Large intestine (tissue), 3 donors: ENCODE results near the gene BPI. TPM values are rescaled to one million over a fixed set of nuclear protein-coding genes. Genes with fewer than 3 reads are reported as not detected.

Experiments
- DNase-seq, 2 donors: peaks; one replicate each; pipeline versions ENCODE4 v3.0.0 to v3.0.0-alpha.2; 2013
- H3K27ac ChIP-seq: one replicate; pipeline ENCODE4 v1.5.1; 2013; ENCODE audit warnings: low read length
- H3K27me3 ChIP-seq: 2 replicates; pipeline ENCODE4 v1.6.1; 2013; ENCODE audit warnings: low read length; ENCODE audit not compliant: control insufficient read depth, insufficient read depth
- H3K36me3 ChIP-seq: 2 replicates; pipeline ENCODE4 v1.6.1; 2013; ENCODE audit warnings: low read length; ENCODE audit not compliant: control insufficient read depth, insufficient read depth
- H3K4me1 ChIP-seq: one replicate; pipeline ENCODE4 v1.6.1; 2013; ENCODE audit warnings: low read length; ENCODE audit not compliant: control insufficient read depth, insufficient read depth
- H3K4me3 ChIP-seq: one replicate; pipeline ENCODE4 v1.5.1; 2013; ENCODE audit warnings: low read length
- H3K9me3 ChIP-seq: one replicate; pipeline ENCODE4 v1.6.1; 2013; ENCODE audit warnings: mild to moderate bottlenecking, low read depth, low read length, moderate library complexity; ENCODE audit not compliant: control insufficient read depth
- WGBS: methylation state at CpG from one replicate; pipeline ENCODE4 v1.1.5; 2013; ENCODE audit warnings: low lambda C conversion rate; ENCODE audit not compliant: insufficient coverage; 5-methylcytosine and 5-hydroxymethylcytosine counted together
- polyA plus RNA-seq: library from polyadenylated mRNA; unstranded; fragments of 120-200 nt; gene quantifications from one replicate; pipeline ENCODE4 v1.2.1, GENCODE V29; 2013

The BPI gene
- polyA plus RNA-seq, 1 donor, result 0.21 TPM

DNA sequence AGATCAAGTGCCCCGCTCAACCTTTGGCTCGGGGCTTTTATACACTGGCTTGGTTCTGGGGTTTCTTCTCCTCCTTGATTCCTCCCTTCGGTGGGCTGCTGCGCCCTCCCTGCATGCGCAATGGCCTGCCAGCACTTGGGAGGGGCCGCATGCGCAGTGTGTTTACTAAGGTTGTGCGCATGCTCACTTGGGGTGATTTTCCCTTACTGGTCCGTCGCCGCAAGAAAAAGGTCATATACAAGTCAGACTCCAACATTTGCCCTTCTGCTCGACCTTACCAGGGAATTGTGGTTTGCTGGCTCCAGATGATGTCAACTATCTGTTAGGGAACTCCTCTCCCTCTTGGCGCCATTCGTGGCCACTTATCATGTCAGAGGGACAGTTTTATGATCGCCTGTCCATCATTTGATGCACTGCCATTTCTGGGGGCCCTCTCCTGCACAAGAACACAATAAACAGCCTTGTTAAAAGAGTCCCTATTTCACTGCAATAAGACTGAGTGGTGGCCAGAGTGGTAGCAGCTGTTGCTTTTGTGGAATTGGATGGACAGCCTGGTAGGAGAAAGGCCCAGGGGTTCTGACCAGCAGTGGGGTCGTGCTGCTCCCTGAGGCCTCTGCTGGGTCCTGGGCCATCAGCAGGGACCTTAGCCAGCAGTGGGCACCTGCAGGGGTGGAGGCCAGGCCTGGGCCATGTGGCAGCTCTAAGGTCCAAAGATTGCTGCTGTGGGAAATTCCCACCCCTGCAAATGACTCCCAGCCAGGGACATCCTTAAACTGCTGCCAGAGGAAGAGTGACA, 39.6 kb downstream of the BPI start:
- peak overlapping the region; percentile 15 for H3K4me3 ChIP-seq
- peak; percentile 82 to 89 for DNase-seq
- no peaks in the 10 kb centered on the region for H3K27me3 ChIP-seq
- WGBS, result no CpG with 5 or more reads among the region's 16 CpGs
- H3K9me3 ChIP-seq, result peaks cover under 1% of the 10 kb centered on the region
- H3K27ac ChIP-seq, result peak overlapping the region; percentile 55
- H3K36me3 ChIP-seq, result no peaks in the 10 kb centered on the region
- peaks cover 11% of the 10 kb centered on the region for H3K4me1 ChIP-seq

DNA sequence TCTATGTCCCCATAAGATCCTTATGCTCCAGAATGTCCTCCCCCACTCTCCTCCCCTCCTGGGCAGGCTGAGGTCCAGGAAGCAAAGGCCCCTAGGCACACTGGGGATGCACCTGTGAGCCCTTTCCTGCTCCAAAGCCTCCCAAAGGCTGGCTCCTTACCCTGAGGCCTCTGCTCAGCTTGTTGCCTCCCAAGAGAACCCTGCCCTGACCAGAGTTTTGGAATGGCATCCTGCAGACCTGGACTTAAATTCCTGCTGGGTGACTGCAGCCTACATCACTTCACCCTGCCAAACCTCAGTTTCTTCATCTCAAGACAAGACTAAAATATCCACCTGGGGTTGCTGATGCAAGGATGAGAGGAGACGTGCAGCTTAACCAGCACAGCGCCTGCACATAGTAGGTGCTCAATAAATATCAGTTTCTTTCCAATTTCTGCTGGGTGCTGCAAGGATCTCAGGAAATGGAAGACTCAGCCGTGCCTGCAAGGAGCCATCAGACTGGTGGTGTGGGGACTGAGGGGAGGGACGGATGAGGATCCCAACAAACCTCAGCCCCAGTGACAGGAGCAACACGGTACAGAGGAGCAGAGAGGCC, 40.2 kb downstream of the BPI start:
- Histone ChIP-seq H3K27ac (no peak overlapping the region), H3K9me3 (no peaks in the 10 kb centered on the region), H3K4me1 (peaks cover 11% of the 10 kb centered on the region), H3K4me3 (no peak overlapping the region), H3K36me3 (no peaks in the 10 kb centered on the region), H3K27me3 (no peaks in the 10 kb centered on the region)
- DNase-seq, result no peak
- no CpG with 5 or more reads among the region's 5 CpGs for WGBS

DNA sequence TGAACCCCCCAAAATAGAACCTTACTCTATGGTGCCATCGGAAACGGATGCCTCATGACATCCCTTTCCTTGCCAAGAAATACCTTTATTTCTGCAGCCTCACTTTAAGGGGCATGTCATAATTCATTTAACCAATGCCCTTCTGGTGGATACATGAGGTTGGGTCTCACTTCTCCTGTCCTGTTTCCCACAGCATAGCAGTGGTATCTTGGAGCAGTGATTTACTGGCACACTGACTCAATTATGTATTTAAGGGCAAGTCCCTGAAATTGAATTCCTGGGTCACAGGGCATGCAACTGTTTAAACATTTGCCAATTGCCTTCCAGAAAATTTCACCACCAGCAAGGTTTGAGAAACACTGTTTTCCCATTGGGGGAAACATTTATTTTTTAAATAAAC, 41.7 kb downstream of the BPI start:
- no CpG with 5 or more reads among the region's 2 CpGs for WGBS

DNA sequence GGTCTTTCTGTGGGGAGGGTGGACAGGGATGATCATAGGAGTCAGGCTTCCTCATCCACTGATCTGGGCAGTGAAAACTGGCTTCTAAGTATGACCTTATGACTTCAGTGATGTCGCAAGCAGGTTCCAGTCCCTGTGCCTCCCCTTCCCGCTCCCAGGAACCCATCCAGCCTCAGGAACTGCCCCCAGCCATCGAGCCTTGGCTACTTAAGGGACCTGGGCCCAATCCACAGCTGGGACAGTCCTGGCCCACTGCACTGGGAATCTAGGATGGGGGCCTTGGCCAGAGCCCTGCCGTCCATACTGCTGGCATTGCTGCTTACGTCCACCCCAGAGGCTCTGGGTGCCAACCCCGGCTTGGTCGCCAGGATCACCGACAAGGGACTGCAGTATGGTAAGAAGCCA, 42.3 kb downstream of the BPI start, which contains the start of gene LBP:
TSS of gene LBP (plus strand) at position 236 of the 405 bp plus-strand sequence. CDS start at position 271, 35 bp downstream.
- no CpG with 5 or more reads among the region's 8 CpGs for WGBS
- DNase-seq, result no peak
- Histone ChIP-seq H3K4me1 (peaks cover 11% of the 10 kb centered on the region), H3K27me3 (no peaks in the 10 kb centered on the region), H3K9me3 (no peaks in the 10 kb centered on the region), H3K27ac (no peak within 1 kb of the TSS), H3K4me3 (no peak within 1 kb of the TSS), H3K36me3 (no peaks in the 10 kb centered on the region)

More for the DNA sequence above, 41.7 kb downstream of the BPI start:
- Histone ChIP-seq H3K27me3 (no peaks in the 10 kb centered on the region), H3K4me3 (no peak overlapping the region), H3K4me1 (peaks cover 11% of the 10 kb centered on the region), H3K27ac (no peak overlapping the region), H3K9me3 (no peaks in the 10 kb centered on the region), H3K36me3 (no peaks in the 10 kb centered on the region)
- no peak for DNase-seq

DNA sequence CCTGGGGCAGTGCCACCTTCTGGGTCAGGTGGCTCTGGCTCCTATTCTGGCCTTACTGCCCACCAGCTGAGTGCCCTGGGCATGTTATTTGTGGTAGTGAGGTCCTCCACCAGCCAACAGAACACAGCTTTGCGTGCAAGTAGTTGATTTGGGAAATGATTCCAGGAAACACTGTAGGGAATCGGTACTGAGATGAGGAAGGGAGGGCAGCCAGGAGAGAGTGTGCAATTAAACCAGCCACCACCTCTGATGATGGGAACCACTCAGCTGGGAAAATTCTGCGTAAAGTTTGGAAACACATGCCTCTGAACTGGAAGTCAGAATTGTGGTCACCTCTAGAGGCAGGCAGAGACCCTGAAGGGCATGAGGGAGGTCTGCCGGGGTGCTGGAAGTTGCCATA, 42.8 kb downstream of the BPI start:
- H3K36me3 ChIP-seq, result no peaks in the 10 kb centered on the region
- no peak overlapping the region for H3K27ac ChIP-seq
- DNase-seq, result no peak
- peaks cover 11% of the 10 kb centered on the region for H3K4me1 ChIP-seq
- no CpG with 5 or more reads among the region's 4 CpGs for WGBS
- H3K4me3 ChIP-seq, result no peak overlapping the region
- no peaks in the 10 kb centered on the region for H3K27me3 ChIP-seq
- no peaks in the 10 kb centered on the region for H3K9me3 ChIP-seq

DNA sequence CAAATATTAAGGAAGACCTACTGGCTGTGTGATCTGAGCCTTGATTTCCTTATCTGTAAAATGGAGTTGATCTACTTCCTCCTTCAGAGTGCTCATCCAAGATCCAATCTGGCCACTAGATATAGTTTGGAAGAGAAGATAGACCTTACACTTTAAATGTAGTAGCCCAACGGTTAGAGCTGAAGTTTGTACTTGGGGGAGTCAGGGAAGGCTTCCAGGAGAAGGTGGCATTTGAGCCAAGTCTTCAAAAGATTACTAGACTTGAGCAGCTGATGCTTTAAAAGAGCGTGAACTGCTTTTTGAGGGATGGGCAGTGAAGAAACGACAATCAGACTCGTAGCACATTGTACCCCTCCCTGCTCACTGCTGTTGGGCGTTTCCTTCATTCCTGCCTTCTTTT, 45.9 kb downstream of the BPI start:
- no peaks in the 10 kb centered on the region for H3K4me1 ChIP-seq
- no peaks in the 10 kb centered on the region for H3K27me3 ChIP-seq
- no CpG with 5 or more reads among the region's 5 CpGs for WGBS
- DNase-seq, result no peak
- no peak overlapping the region for H3K4me3 ChIP-seq
- H3K9me3 ChIP-seq, result no peaks in the 10 kb centered on the region
- no peak overlapping the region for H3K27ac ChIP-seq
- no peaks in the 10 kb centered on the region for H3K36me3 ChIP-seq

DNA sequence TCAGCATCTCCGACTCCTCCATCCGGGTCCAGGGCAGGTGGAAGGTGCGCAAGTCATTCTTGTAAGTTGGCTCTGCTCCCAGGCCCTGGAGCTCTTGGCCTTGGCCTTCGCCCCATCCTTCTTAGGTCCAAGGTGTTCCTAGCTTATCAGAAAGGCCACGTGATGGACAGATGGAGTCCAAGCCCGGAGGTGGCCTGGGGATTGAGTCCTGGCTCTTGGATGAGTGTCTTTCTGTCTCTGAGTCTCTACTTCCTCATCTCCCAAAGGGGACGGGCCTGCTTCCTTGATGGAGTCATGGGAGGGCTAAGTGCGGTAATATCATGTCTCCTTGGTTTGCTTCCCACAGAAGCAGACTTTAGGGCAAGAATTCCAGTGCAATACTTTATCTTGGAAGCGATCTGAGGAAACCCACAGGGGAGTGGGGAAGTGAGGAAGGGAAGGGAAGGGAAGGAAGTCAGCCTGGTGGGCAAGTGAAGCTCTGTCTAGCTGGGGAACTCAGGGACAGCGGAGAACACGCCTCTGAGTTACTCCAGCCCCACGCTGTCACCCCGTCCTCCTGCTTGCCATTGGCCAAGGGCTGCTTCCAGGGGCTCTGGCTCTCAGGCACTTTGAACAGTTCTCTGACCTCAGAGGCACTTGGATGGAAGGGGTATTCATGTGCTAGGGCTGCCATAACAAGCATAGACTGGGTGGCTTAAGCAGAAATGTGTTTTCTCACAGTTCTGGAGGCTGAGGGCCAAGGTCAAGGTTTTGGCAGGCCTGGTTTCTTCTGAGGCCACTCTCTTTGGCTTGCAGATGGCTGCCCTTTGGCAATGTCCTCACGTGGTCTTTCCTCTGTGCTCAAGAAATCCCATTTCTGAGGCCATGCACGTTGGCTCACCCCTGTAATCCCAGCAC, 47.2 kb downstream of the BPI start:
- peaks cover 2% of the 10 kb centered on the region for H3K9me3 ChIP-seq
- H3K4me1 ChIP-seq, result peaks cover 3% of the 10 kb centered on the region
- H3K36me3 ChIP-seq, result no peaks in the 10 kb centered on the region
- H3K4me3 ChIP-seq, result no peak overlapping the region
- H3K27ac ChIP-seq, result no peak overlapping the region
- DNase-seq, result peak in 1 of 2 donors; percentile 34
- no peaks in the 10 kb centered on the region for H3K27me3 ChIP-seq
- WGBS, result no CpG with 5 or more reads among the region's 15 CpGs

DNA sequence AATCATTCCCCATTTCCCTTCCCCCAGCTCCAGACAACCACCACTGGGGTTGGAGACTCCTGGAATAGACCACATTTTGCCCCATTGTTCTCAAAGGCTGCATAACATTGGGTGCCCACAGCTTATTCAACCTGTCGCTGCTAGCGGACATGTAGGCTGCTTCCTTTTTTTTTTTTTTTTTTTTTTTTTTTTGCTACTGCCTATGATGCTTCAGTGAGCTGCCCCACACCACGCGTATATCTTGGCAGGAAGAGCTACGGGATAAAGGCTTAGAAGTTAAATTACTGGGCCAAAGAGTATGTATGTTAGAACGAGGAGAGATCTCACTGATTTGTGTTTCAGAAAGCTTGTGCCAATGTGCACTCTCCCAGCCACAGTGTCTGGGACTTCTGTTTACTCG, 49.4 kb downstream of the BPI start:
- Histone ChIP-seq H3K9me3 (peaks cover 3% of the 10 kb centered on the region), H3K36me3 (no peaks in the 10 kb centered on the region), H3K27me3 (no peaks in the 10 kb centered on the region), H3K4me3 (no peak overlapping the region), H3K27ac (no peak overlapping the region), H3K4me1 (peaks cover 3% of the 10 kb centered on the region)
- WGBS, result no CpG with 5 or more reads among the region's 7 CpGs
- DNase-seq, result no peak

DNA sequence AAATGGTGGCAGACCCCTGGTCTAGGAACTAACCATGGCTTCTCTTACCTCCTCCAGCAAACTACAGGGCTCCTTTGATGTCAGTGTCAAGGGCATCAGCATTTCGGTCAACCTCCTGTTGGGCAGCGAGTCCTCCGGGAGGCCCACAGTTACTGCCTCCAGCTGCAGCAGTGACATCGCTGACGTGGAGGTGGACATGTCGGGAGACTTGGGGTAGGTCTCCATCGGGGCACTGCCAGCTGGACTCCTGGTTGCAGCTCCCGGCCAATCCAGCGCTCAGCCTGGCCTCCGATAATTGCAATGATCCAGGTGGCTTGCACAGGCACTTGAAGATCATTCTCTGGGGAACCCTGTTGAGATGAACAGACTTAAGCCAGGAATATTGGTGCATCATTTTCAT, 50.3 kb downstream of the BPI start:
- no peak for DNase-seq
- peaks cover 3% of the 10 kb centered on the region for H3K9me3 ChIP-seq
- no peaks in the 10 kb centered on the region for H3K36me3 ChIP-seq
- H3K27ac ChIP-seq, result no peak overlapping the region
- no peak overlapping the region for H3K4me3 ChIP-seq
- H3K4me1 ChIP-seq, result peaks cover 3% of the 10 kb centered on the region
- no CpG with 5 or more reads among the region's 10 CpGs for WGBS
- H3K27me3 ChIP-seq, result no peaks in the 10 kb centered on the region
